Gastroesophageal sphincter (tissue), 4 donors: ENCODE measurements around the gene FAM110D. TPM values are rescaled to one million over a fixed set of nuclear protein-coding genes. Genes with fewer than 3 reads are reported as not detected.

ENCODE experiments used
- ATAC-seq: fragments of 150-250 bp; one replicate; pipeline ENCODE4 v1.9.1; 2016; ENCODE audit warnings: mild to moderate bottlenecking, moderate library complexity
- H3K27ac ChIP-seq, 4 donors: fragments of 200-600 bp; sonication (generic) in 3 of 4; 1 replicate in 3 of 4; 2 replicates in 1 of 4; pipeline ENCODE4 v1.5.1; 2016 to 2019
- H3K27me3 ChIP-seq: fragments of 200-600 bp; sonication (generic); one replicate; pipeline ENCODE4 v1.5.1; 2019
- H3K36me3 ChIP-seq, 2 donors: fragments of 200-600 bp; sonication (generic); one replicate each; pipeline ENCODE4 v1.5.1; 2019; ENCODE audit warnings: control low read depth in 1 of 2
- H3K4me1 ChIP-seq, 3 donors: fragments of 200-600 bp; sonication (generic); 1 replicate in 2 of 3; 2 replicates in 1 of 3; pipeline ENCODE4 v1.5.1; 2016 to 2019; ENCODE audit warnings: control low read depth in 2 of 3
- H3K4me3 ChIP-seq, 2 donors: fragments of 200-600 bp; sonication (generic); one replicate each; pipeline ENCODE4 v1.5.1; 2019; ENCODE audit warnings: mild to moderate bottlenecking in 1 of 2, moderate library complexity in 1 of 2
- H3K9me3 ChIP-seq, 3 donors: fragments of 200-600 bp; sonication (generic); one replicate each; pipeline ENCODE4 v1.5.1; 2017 to 2019; ENCODE audit warnings: control low read depth in 2 of 3
- CTCF ChIP-seq, 4 experiments: fragments of 200-600 bp in 2 of 4; fragments of 450-650 bp in 2 of 4; sonication (generic) in 1 of 4; IDR thresholded peaks; one replicate each; pipeline ENCODE4 v1.5.1; 2017 to 2019; ENCODE audit warnings: antibody characterized with exemption in 4 of 4, mild to moderate bottlenecking in 2 of 4, moderate library complexity in 2 of 4
- EP300 ChIP-seq: sonication (generic); formaldehyde crosslinking; IDR thresholded peaks from one replicate; pipeline ENCODE4 v1.6.1; 2017; ENCODE audit warnings: antibody characterized with exemption, mild to moderate bottlenecking
- POLR2A ChIP-seq, 2 donors: fragments of 450-650 bp; IDR thresholded peaks; one replicate each; pipeline ENCODE4 v1.6.1; 2017; ENCODE audit warnings: antibody characterized with exemption in 2 of 2, mild to moderate bottlenecking in 2 of 2, moderate library complexity in 1 of 2
- POLR2AphosphoS5 ChIP-seq: sonication (generic); formaldehyde crosslinking; IDR thresholded peaks from one replicate; pipeline ENCODE4 v1.6.1; 2017; ENCODE audit warnings: antibody characterized with exemption
- WGBS, 2 donors: methylation state at CpG; one replicate each; pipeline ENCODE4 v1.1.5; 2018; ENCODE audit warnings: low coverage in 1 of 2; 5-methylcytosine and 5-hydroxymethylcytosine counted together
- total RNA-seq, 4 donors: library from RNA; depleted of rRNA; stranded (reverse); fragments of >200 nt; gene quantifications; one replicate each; pipeline ENCODE4 v1.1.0, GENCODE V29; 2016

FAM110D gene
- total RNA-seq, 4 donors from 2014 or later, result 3.4 to 12.5 (median 7.7) TPM

- Histone ChIP-seq H3K9me3 (no peaks in the 10 kb centered on the region), H3K4me3 (peak within 1 kb of the TSS; percentile 60 to 92), H3K27ac (peak within 1 kb of the TSS; percentile 80 to 99 (median 96)), H3K27me3 (no peaks in the 10 kb centered on the region), H3K4me1 (peaks cover 0 to 26% (median 11%) of the 10 kb centered on the region in 3 donors), H3K36me3 (peaks cover 0 to 28% of the 10 kb centered on the region in 2 donors)
- peak; percentile 94 for ATAC-seq
- WGBS, 2 donors, result 2% methylated on average over 8 of the region's 96 CpGs; no CpG with 5 or more reads in 1 of the 2 donors
- peak in 2 of 4 experiments; percentile 14 to 18 for TF ChIP-seq CTCF (IDR thresholded peaks at IDR 0.05)
- TF ChIP-seq POLR2A (IDR thresholded peaks at IDR 0.05), result peak; percentile 37 to 58
- TF ChIP-seq POLR2AphosphoS5, result peak; percentile 73
- no peak for TF ChIP-seq EP300
Measured at GRCh38 chr1:26111530-26112406, 47.1 kb upstream of the FAM110D start, which contains the start of gene PDIK1L. PDIK1L (plus strand) TSS chr1:26111824; CDS start chr1:26114309, 2,485 bp downstream.

- no peak for ATAC-seq
- WGBS, 2 donors, result 0 to 2% methylated on average over 7 to 9 of the region's 9 CpGs
Measured at GRCh38 chr1:26112407-26112775, 46.5 kb upstream of the FAM110D start.

GRCh38 chr1:26114165-26114927 lies 44.5 kb upstream of the FAM110D start:
- Histone ChIP-seq H3K27me3 (no peaks in the 10 kb centered on the region), H3K27ac (no peak overlapping the region), H3K4me3 (no peak overlapping the region), H3K36me3 (peaks cover 0 to 53% of the 10 kb centered on the region in 2 donors), H3K9me3 (no peaks in the 10 kb centered on the region), H3K4me1 (peaks cover 0 to 26% (median 11%) of the 10 kb centered on the region in 3 donors)
- TF ChIP-seq POLR2AphosphoS5, result no peak
- TF ChIP-seq POLR2A (IDR thresholded peaks at IDR 0.05), result no peak
- no peak for TF ChIP-seq CTCF (IDR thresholded peaks at IDR 0.05)
- no peak for TF ChIP-seq EP300
- 75 to 76% methylated on average over 11 to 12 of the region's 12 CpGs for WGBS, 2 donors
- no peak for ATAC-seq

More at GRCh38 chr1:26112407-26112775, 46.5 kb upstream of the FAM110D start:
- TF ChIP-seq CTCF (IDR thresholded peaks at IDR 0.05), result no peak
- no peak for TF ChIP-seq POLR2AphosphoS5
- TF ChIP-seq POLR2A (IDR thresholded peaks at IDR 0.05), result no peak
- TF ChIP-seq EP300, result no peak
- no peaks in the 10 kb centered on the region for H3K27me3 ChIP-seq
- peak overlapping the region; percentile 71 to 99 (median 96) for H3K27ac ChIP-seq
- H3K9me3 ChIP-seq, result no peaks in the 10 kb centered on the region
- peaks cover 0 to 33% of the 10 kb centered on the region in 2 donors for H3K36me3 ChIP-seq
- peak overlapping the region; percentile 60 to 92 for H3K4me3 ChIP-seq
- H3K4me1 ChIP-seq, result peaks cover 0 to 26% (median 11%) of the 10 kb centered on the region in 3 donors

- 68 to 86% methylated on average over 8 to 9 of the region's 9 CpGs for WGBS, 2 donors
- TF ChIP-seq POLR2AphosphoS5 (no peak), POLR2A (IDR thresholded peaks at IDR 0.05) (no peak), EP300 (no peak), CTCF (IDR thresholded peaks at IDR 0.05) (no peak)
- Histone ChIP-seq H3K36me3 (peaks cover 0 to 67% of the 10 kb centered on the region in 2 donors), H3K4me1 (peaks cover 0 to 31% (median 0%) of the 10 kb centered on the region in 3 donors), H3K27me3 (no peaks in the 10 kb centered on the region), H3K27ac (no peak overlapping the region), H3K4me3 (no peak overlapping the region), H3K9me3 (no peaks in the 10 kb centered on the region)
- ATAC-seq, result no peak
Measured at GRCh38 chr1:26119892-26120608, 38.8 kb upstream of the FAM110D start.
